Measurements from ENCODE around the gene TNFSF4.

The TNFSF4 gene

GRCh38 chr1:173210716-173211231, 3.6 kb upstream of the TNFSF4 start:
- no peak for TF ChIP-seq CTCF (IDR thresholded peaks at IDR 0.05; ENCODE audit: control insufficient read depth, insufficient read depth, low read depth, low read length, missing control alignments)
- DNase-seq (ENCODE audit: low read depth), result no peak
- no peak overlapping the region for H3K4me3 ChIP-seq (ENCODE audit: control insufficient read depth, low read depth, low read length)

GRCh38 chr1:173210283-173210682, 3.2 kb upstream of the TNFSF4 start:
- no peak for TF ChIP-seq CTCF (IDR thresholded peaks at IDR 0.05; ENCODE audit: control insufficient read depth, insufficient read depth, low read depth, low read length, missing control alignments)
- no peak overlapping the region for H3K4me3 ChIP-seq (ENCODE audit: control insufficient read depth, low read depth, low read length)
- no peak for DNase-seq (ENCODE audit: low read depth)

- no peak overlapping the region for H3K4me3 ChIP-seq (ENCODE audit: control insufficient read depth, low read depth, low read length)
- TF ChIP-seq CTCF (IDR thresholded peaks at IDR 0.05; ENCODE audit: control insufficient read depth, insufficient read depth, low read depth, low read length, missing control alignments), result no peak
- no peak for DNase-seq (ENCODE audit: low read depth)
Measured at GRCh38 chr1:173208868-173209267, 1.7 kb upstream of the TNFSF4 start.

GRCh38 chr1:173208146-173208545, 1.0 kb upstream of the TNFSF4 start:
- DNase-seq (ENCODE audit: low read depth), result no peak
- no peak overlapping the region for H3K4me3 ChIP-seq (ENCODE audit: control insufficient read depth, low read depth, low read length)
- TF ChIP-seq CTCF (IDR thresholded peaks at IDR 0.05; ENCODE audit: control insufficient read depth, insufficient read depth, low read depth, low read length, missing control alignments), result no peak

GRCh38 chr1:173205146-173206051, 1.7 kb downstream of the TNFSF4 start:
- no peak for DNase-seq (ENCODE audit: low read depth)
- no peak for TF ChIP-seq CTCF (IDR thresholded peaks at IDR 0.05; ENCODE audit: control insufficient read depth, insufficient read depth, low read depth, low read length, missing control alignments)
- 0 out of 2 replicates have a peak overlapping the region, but pooled peaks have one; percentile 0 for H3K4me3 ChIP-seq (ENCODE audit: control insufficient read depth, low read depth, low read length)

GRCh38 chr1:173204693-173205092, 2.4 kb downstream of the TNFSF4 start:
- no peak for DNase-seq (ENCODE audit: low read depth)
- TF ChIP-seq CTCF (IDR thresholded peaks at IDR 0.05; ENCODE audit: control insufficient read depth, insufficient read depth, low read depth, low read length, missing control alignments), result no peak
- peak overlapping the region; percentile 16 for H3K4me3 ChIP-seq (ENCODE audit: control insufficient read depth, low read depth, low read length)

Data from AG09309 (cell line).